Stimulated activated CD4-positive, alpha-beta T cell treated with anti-CD3 and anti-CD28 coated beads, Interleukin-1b, Interleukin-23, amount 100 ng/mL, for 1 hour (primary cell): ENCODE results near the gene ADAMTS18.

Experiments used
- DNase-seq, 2 donors: peaks; one replicate each; pipeline ENCODE4 v3.0.0-alpha.2; 2020; ENCODE audit warnings: low read depth in 2 of 2

ADAMTS18 gene

GRCh38 chr16:77434022-77434529 is 758 bp downstream of the ADAMTS18 start:
- DNase-seq = no peak

GRCh38 chr16:77433146-77433545 is 1.7 kb downstream of the ADAMTS18 start:
- DNase-seq = no peak

- no peak for DNase-seq
Measured at GRCh38 chr16:77432264-77432663, 2.6 kb downstream of the ADAMTS18 start.

DNA sequence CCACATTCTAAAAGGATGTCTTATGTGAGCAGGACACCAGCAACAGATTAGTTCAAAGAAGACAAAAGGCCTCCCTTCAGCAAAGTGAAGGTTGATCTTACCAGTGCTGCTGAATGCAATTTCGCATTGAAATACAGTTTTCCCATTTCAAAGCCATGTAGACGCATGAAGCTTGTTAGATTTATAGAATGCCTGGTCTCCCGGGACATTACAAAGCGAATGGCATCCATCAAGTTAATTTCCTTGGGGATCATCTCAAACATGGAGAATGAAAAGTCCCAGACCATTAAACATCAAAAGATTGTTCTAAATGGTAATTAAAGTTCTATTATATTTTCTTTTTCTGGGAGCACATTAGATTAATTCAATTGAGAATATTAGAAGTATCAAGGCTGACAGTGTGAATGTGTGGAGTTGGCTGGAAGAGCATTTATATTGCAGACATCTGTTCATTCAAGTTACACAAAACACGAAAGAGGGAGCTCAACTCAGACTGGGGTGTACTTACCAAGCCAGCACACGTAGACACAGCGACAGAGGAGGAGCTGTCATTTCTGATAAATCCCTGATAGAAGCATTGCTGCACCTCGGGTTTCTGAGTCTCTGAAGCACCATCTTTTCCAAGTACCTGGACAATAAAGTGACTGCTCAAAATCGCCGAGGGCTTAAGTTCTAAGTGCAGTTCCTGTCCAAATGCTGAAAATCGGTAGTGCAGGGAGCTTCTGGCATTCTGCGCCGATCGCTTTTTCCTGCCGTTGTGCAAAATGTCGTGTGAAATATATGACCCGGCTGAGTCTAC is 3.8 kb downstream of the ADAMTS18 start:
- no peak for DNase-seq

GRCh38 chr16:77430360-77430759 is 4.5 kb downstream of the ADAMTS18 start:
- DNase-seq = no peak

DNA sequence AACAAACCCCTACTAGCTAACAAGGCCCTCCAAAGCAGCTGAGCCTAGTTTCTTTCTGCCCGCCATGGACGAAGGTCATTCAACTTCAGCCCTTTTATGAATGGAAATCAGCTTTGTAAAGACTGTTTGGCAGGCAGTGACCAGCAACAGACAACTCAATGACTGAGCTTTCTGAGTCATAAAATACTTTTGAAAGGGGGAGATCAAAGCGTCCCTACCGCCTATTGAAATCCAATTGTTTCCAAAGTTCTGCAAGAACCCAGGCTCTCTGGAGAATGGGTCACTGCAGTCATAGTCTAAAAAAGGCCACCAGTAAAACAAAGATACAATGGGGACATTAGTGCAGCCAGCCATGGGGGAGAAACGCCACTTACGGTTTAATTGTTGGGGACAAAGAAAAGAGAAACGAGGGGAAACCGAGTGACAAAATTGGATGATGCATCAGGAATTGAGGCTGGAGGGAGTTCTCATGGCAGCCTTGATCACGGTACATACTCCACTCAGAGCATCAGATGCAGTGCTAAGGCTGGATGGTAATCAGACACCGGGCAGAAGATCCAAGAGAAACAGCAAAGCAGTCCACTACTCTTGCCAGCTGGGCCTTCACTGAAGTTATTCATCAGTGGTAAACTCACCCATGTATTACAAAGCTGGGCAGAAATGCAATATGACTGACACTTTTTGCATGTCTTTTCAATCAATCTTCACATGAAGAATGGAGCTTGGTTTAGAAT is 9.8 kb downstream of the ADAMTS18 start:
- DNase-seq = no peak

- no peak for DNase-seq
Measured at GRCh38 chr16:77422196-77422784, 12.5 kb downstream of the ADAMTS18 start.

- no peak for DNase-seq
Measured at GRCh38 chr16:77416939-77417480, 17.8 kb downstream of the ADAMTS18 start.

- DNase-seq = no peak
Measured at GRCh38 chr16:77414752-77415231, 20.0 kb downstream of the ADAMTS18 start.

GRCh38 chr16:77410449-77410848 is 24.4 kb downstream of the ADAMTS18 start:
- DNase-seq = no peak

GRCh38 chr16:77409311-77409710 is 25.5 kb downstream of the ADAMTS18 start:
- no peak for DNase-seq

- DNase-seq = no peak
Measured at GRCh38 chr16:77408607-77409006, 26.2 kb downstream of the ADAMTS18 start.

DNA sequence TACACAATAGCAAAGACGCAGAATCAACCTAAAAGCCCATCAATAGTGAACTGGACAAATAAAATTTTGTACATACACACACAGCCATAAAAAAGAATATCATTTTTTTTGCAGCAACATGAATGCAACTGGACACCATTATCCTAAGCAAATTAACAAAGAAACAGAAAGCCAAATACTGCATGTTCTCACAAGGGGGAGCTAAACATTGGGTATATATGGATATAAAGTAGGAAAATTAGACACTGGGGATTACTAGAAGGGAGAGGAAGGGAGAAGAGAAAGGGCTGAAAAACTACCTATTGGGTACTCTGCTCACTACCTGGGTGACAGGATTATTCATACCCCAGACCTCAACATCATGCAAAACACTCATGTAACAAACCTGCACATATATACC is 28.2 kb downstream of the ADAMTS18 start:
- DNase-seq = no peak

GRCh38 chr16:77404775-77405174 is 30.1 kb downstream of the ADAMTS18 start:
- no peak for DNase-seq

GRCh38 chr16:77403732-77404131 is 31.1 kb downstream of the ADAMTS18 start:
- DNase-seq = no peak

- DNase-seq = no peak
Measured at GRCh38 chr16:77402672-77403071, 32.2 kb downstream of the ADAMTS18 start.

DNA sequence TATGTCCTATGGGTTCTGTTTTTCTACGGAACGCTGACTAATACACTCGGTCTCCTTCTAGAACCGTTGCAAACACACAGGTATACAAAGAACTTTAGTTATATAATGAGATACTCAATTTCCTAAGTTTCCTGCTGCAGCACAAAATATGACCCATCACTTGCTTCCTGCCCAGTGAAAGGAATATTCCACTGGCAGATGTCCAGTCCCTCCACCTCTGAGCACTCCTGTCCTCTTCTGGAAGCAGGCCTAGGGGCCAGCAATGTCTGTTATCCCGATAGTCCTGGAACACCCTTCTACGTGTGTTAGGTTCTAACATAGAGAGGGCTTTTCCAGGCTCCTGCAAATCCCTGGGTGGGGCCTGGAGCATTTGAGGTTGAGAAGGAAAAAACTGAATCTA is 32.7 kb downstream of the ADAMTS18 start:
- DNase-seq = no peak

- no peak for DNase-seq
Measured at GRCh38 chr16:77399546-77399945, 35.3 kb downstream of the ADAMTS18 start.

DNA sequence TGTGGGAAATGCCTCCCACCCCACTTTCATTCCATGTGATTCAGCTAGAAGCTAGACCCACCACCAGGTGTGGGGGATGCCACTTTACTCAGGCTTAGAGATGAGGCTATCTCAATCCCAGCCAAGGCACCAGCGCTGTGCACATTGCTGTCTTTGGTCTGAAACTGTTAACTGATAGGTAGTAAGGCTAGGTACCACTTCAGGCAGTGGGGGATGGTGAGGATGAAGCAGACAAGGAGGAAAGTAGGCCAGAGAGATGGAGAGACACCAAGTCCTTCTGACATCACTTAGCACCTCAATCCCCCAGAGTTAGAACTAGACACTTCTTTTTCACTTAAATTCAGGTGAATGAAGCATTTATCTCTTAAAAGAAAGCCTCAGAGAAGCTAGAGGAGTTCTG is 35.8 kb downstream of the ADAMTS18 start:
- DNase-seq = no peak

DNA sequence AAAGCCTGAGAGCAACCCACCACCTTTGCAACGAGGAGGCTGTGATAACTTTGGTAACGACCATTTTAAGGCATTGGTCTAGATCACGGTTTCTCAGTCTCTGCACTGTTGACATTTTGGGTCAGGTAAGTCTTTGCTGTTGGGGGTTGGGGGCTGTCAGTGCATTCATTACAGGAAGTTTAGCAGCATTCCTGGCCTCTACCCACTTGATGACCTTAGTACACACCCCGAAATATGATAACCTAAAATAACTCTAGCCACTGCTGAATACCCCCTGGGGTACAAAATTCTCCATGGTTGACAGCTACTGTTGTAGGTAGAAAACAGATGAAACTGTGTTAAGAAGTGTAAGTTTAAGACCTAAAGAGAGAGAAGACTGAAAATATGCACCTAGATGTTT is 36.3 kb downstream of the ADAMTS18 start:
- DNase-seq = no peak

DNA sequence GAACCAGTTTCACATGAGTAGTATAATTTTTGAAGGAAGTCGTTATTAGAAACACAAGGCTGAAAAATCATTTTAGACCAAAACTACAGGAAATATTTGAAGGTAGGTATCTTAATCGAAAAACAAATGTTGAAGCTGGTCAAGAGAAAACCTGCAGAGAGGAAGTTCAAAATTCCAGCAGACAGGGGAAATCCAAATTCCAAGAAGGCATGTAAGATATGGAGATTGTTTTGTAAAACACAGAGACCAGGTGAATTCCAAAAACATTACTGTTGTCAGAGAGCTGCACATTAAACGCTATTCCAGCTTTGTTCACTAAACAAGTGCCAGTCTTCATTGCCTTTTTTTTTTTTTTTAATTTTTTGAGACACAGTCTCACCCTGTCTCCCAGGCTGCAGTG is 38.4 kb downstream of the ADAMTS18 start:
- no peak for DNase-seq

DNA sequence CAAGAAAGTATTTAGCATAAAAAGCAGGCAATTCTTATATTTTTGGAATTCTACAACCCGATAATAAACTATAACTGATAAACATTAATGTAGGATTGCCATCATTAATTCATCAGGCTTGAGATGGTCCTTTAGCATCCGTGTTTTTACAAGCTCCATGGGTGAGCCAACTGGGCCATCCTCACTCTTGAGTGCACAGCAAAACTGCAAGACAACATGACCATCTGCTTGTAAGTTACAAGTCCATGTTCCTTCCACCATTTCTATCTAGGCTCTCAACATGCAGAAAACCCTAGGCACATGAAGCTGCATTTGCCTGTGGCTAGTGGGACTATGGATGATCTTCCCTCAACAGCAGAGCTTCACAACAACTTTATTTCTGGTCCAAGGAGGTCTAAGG is 40.1 kb downstream of the ADAMTS18 start:
- no peak for DNase-seq
